Osteocyte (in vitro differentiated cells): ENCODE results near the gene TSHZ2. TPM values are rescaled to one million over a fixed set of nuclear protein-coding genes. Genes with fewer than 3 reads are reported as not detected.

ENCODE experiments used
- DNase-seq: peaks from one replicate; pipeline ENCODE4 v3.0.0; 2021; ENCODE audit warnings: mixed read lengths; ENCODE audit not compliant: unreplicated experiment; ENCODE audit errors: extremely low spot score
- H3K27ac Mint-ChIP-seq: one replicate; pipeline ENCODE4 v1.8.0; 2021; ENCODE audit warnings: mild to moderate bottlenecking, mixed read lengths; ENCODE audit not compliant: unreplicated experiment
- H3K27me3 Mint-ChIP-seq: one replicate; pipeline ENCODE4 v1.8.0; 2021; ENCODE audit warnings: mixed read lengths; ENCODE audit not compliant: unreplicated experiment
- H3K36me3 Mint-ChIP-seq: one replicate; pipeline ENCODE4 v1.8.0; 2021; ENCODE audit warnings: mixed read lengths; ENCODE audit not compliant: unreplicated experiment
- H3K4me1 Mint-ChIP-seq: one replicate; pipeline ENCODE4 v1.8.0; 2021; ENCODE audit warnings: mixed read lengths; ENCODE audit not compliant: unreplicated experiment
- H3K4me3 Mint-ChIP-seq: one replicate; pipeline ENCODE4 v1.8.0; 2021; ENCODE audit warnings: mild to moderate bottlenecking, moderate library complexity, mixed read lengths; ENCODE audit not compliant: unreplicated experiment
- H3K9me3 Mint-ChIP-seq: one replicate; pipeline ENCODE4 v1.8.0; 2021; ENCODE audit warnings: mixed read lengths; ENCODE audit not compliant: unreplicated experiment
- total RNA-seq: library from RNA; stranded (reverse); gene quantifications from 2 replicates; pipeline ENCODE4 v1.2.1, GENCODE V29; 2021
- TF ChIP-seq, protein P1 (sequence below): fragments of 200-600 bp; sonication (generic); IDR thresholded peaks from 2 replicates; pipeline ENCODE4 v1.5.0; 2021; ENCODE audit warnings: antibody characterized with exemption, mild to moderate bottlenecking, moderate library complexity

The TSHZ2 gene
- total RNA-seq, 1 donor from 2014 or later: not detected

DNA sequence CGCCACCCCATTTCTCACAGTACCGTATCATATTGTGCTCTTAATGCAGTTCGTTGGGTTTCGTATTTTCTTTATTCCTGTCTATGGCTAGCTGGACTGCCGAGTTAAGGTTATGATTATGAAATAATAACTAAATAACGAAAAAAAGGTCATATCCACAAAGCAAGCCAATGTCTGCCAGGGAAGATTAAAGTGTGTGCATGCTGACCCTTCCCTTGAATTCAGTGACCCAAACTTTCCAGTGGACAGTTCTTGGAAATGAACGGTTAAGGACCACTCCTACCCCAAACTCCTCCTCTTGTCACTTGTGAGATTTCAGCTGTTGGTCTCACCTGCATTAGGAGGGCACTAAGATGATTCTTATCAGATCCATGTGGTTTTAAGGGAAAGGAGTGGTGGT is 449.9 kb downstream of the TSHZ2 start:
- TF ChIP-seq, protein P1, sequence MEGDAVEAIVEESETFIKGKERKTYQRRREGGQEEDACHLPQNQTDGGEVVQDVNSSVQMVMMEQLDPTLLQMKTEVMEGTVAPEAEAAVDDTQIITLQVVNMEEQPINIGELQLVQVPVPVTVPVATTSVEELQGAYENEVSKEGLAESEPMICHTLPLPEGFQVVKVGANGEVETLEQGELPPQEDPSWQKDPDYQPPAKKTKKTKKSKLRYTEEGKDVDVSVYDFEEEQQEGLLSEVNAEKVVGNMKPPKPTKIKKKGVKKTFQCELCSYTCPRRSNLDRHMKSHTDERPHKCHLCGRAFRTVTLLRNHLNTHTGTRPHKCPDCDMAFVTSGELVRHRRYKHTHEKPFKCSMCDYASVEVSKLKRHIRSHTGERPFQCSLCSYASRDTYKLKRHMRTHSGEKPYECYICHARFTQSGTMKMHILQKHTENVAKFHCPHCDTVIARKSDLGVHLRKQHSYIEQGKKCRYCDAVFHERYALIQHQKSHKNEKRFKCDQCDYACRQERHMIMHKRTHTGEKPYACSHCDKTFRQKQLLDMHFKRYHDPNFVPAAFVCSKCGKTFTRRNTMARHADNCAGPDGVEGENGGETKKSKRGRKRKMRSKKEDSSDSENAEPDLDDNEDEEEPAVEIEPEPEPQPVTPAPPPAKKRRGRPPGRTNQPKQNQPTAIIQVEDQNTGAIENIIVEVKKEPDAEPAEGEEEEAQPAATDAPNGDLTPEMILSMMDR: no peak
- H3K4me3 Mint-ChIP-seq: no peak overlapping the region
- DNase-seq: no peak
- no peak overlapping the region for H3K27ac Mint-ChIP-seq
- H3K4me1 Mint-ChIP-seq: no peaks in the 10 kb centered on the region
- H3K27me3 Mint-ChIP-seq: no peaks in the 10 kb centered on the region
- H3K36me3 Mint-ChIP-seq: no peaks in the 10 kb centered on the region
- H3K9me3 Mint-ChIP-seq: no peaks in the 10 kb centered on the region

DNA sequence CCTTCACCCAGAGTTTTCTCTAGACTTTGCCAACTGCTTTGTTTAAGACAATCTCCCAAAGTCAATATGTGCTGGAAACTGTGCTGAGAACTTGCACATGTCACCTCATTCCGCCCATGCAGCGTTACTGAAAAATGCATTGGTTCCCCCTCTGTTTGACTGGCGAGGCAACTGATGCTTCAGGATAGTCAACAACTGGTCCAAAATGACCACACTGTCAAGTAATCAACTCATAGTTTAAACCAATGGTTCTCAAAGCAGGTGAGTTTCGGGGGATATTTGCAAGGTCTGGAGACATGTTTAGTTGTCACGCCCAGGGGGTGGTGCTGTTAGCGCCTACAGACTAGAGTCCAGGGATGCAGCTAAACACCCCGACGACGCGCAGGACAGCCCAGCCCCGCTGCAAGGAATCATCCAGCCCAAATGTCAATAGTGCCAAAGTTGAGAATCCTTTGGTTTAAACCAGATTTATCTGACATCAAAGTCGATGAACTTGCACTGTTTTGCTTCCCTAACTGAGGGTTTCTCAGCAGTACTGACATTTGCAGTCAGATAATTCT is 451.5 kb downstream of the TSHZ2 start:
- Mint-ChIP-seq H3K27me3 (no peaks in the 10 kb centered on the region), H3K9me3 (no peaks in the 10 kb centered on the region), H3K4me3 (no peak overlapping the region), H3K4me1 (no peaks in the 10 kb centered on the region), H3K36me3 (no peaks in the 10 kb centered on the region), H3K27ac (no peak overlapping the region)
- DNase-seq: no peak
- TF ChIP-seq, protein P1: no peak

- DNase-seq: no peak
- TF ChIP-seq, protein P1: no peak
- Mint-ChIP-seq H3K36me3 (no peaks in the 10 kb centered on the region), H3K27ac (no peak overlapping the region), H3K4me1 (no peaks in the 10 kb centered on the region), H3K9me3 (no peaks in the 10 kb centered on the region), H3K27me3 (no peaks in the 10 kb centered on the region), H3K4me3 (no peak overlapping the region)
These were observed 453.3 kb downstream of the TSHZ2 start for GRCh38 chr20:53425481-53425880.

- Mint-ChIP-seq H3K4me1 (no peaks in the 10 kb centered on the region), H3K27ac (no peak overlapping the region), H3K4me3 (no peak overlapping the region), H3K9me3 (no peaks in the 10 kb centered on the region), H3K36me3 (no peaks in the 10 kb centered on the region), H3K27me3 (no peaks in the 10 kb centered on the region)
- no peak for DNase-seq
- TF ChIP-seq, protein P1: no peak
These were observed 453.8 kb downstream of the TSHZ2 start for GRCh38 chr20:53425941-53426340.

DNA sequence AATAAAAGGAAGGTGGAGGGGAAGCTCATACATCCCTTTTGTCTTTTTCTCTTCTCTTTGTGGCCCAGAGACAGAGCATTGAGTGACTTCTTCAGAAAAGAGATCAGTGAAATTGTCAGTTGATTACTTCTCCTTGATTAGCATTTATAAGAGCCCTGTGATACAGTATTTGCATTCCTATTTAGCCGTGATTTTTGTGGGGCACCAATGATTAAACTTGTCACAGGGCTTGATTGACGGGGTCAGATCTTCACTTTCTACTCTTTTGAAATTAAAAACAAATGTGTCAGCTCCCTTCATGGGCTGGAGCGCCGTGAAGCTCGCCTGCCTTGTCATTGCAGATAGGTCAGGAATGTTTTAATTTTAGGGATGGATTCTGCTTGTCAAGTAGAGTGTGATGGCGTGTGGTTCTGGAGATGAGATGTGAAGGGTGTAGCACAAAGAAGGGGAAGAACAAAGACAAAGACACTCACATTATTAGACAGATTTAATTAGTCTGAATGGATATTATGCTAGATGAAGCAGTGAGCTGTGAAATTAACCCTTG is 454.7 kb downstream of the TSHZ2 start:
- TF ChIP-seq, protein P1: no peak
- DNase-seq: no peak
- Mint-ChIP-seq H3K27me3 (no peaks in the 10 kb centered on the region), H3K9me3 (no peaks in the 10 kb centered on the region), H3K27ac (no peak overlapping the region), H3K4me1 (no peaks in the 10 kb centered on the region), H3K36me3 (no peaks in the 10 kb centered on the region), H3K4me3 (no peak overlapping the region)
